Measurements from ENCODE around the gene RFX3.

Gene RFX3

DNA sequence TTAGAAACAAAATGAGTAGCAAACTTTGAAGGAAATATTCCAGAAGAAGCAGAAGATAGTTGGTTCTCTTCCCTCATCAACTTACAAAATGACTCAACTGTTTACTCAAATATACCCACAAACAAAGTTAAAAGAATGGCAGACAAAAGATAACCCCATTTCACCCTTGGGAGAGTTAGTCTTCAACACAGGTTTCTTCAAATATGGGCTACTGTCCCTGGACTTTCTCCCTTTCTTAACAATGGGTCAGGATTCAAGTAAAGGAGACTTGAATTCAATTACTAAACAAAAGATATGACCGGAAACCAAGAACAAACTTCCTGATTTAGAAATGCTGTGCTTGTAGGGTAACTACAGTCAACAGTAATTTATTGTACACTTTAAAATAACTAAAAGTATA is 14.2 kb downstream of the RFX3 start:
- Histone ChIP-seq H3K4me1 (ENCODE audit: control insufficient read depth, insufficient read depth, low read length) (peaks cover 6% of the 10 kb centered on the region), H3K27me3 (ENCODE audit: control insufficient read depth, insufficient read depth, low read length) (no peaks in the 10 kb centered on the region), H3K4me3 (ENCODE audit: low read depth, low read length) (no peak overlapping the region), H3K36me3 (ENCODE audit: control insufficient read depth, insufficient read depth, low read length) (no peaks in the 10 kb centered on the region), H3K9me3 (ENCODE audit: control insufficient read depth, insufficient read depth, low read length) (no peaks in the 10 kb centered on the region), H3K9ac (ENCODE audit: low read depth, low read length) (no peak overlapping the region)

DNA sequence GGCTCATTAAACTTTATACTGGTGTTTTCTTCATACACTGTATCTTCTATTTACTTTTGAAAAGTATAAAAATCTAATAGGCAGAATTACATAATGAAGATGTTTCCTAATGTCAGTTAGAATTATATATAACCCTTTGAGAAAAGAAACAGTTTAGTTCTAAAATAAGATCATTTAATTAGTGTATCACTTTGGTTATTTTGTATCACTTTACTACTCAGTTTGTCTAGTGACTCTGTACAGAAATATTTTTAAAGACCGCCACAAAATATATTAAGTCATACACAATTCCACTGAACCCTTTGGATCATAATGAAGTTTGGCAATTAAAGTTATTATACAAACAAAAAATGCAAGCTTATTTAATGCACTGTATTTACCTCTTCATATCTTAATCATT is 15.0 kb downstream of the RFX3 start:
- Histone ChIP-seq H3K27me3 (ENCODE audit: control insufficient read depth, insufficient read depth, low read length) (no peaks in the 10 kb centered on the region), H3K4me3 (ENCODE audit: low read depth, low read length) (no peak overlapping the region), H3K9ac (ENCODE audit: low read depth, low read length) (no peak overlapping the region), H3K4me1 (ENCODE audit: control insufficient read depth, insufficient read depth, low read length) (peaks cover 8% of the 10 kb centered on the region), H3K9me3 (ENCODE audit: control insufficient read depth, insufficient read depth, low read length) (no peaks in the 10 kb centered on the region), H3K36me3 (ENCODE audit: control insufficient read depth, insufficient read depth, low read length) (no peaks in the 10 kb centered on the region)

DNA sequence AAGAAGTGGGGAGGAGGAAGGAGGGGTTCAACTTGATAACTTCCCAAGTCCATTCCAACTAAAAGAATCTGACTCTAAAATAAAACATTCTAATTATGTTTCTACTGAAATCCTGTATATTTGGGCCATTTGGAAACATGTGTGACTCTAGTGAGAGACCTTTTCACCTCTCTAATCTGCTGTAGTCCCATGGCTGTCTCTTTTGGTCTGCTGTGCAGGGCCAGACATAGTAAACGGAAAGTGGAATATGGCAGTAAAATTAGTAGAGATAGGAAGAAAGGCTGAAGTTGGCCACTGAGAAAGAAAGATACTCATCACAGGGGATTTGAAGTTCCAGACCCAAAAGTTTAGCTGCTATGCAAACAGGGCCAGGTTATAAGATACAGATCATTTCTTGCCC is 15.9 kb downstream of the RFX3 start:
- Histone ChIP-seq H3K4me3 (ENCODE audit: low read depth, low read length) (no peak overlapping the region), H3K9ac (ENCODE audit: low read depth, low read length) (no peak overlapping the region), H3K27me3 (ENCODE audit: control insufficient read depth, insufficient read depth, low read length) (no peaks in the 10 kb centered on the region), H3K4me1 (ENCODE audit: control insufficient read depth, insufficient read depth, low read length) (peaks cover 12% of the 10 kb centered on the region), H3K9me3 (ENCODE audit: control insufficient read depth, insufficient read depth, low read length) (no peaks in the 10 kb centered on the region), H3K36me3 (ENCODE audit: control insufficient read depth, insufficient read depth, low read length) (no peaks in the 10 kb centered on the region)

- peaks cover 12% of the 10 kb centered on the region for H3K4me1 ChIP-seq (ENCODE audit: control insufficient read depth, insufficient read depth, low read length)
- H3K4me3 ChIP-seq (ENCODE audit: low read depth, low read length) = no peak overlapping the region
- no peaks in the 10 kb centered on the region for H3K36me3 ChIP-seq (ENCODE audit: control insufficient read depth, insufficient read depth, low read length)
- H3K27me3 ChIP-seq (ENCODE audit: control insufficient read depth, insufficient read depth, low read length) = no peaks in the 10 kb centered on the region
- no peaks in the 10 kb centered on the region for H3K9me3 ChIP-seq (ENCODE audit: control insufficient read depth, insufficient read depth, low read length)
- no peak overlapping the region for H3K9ac ChIP-seq (ENCODE audit: low read depth, low read length)
Measured at GRCh38 chr9:3508521-3509291, 17.1 kb downstream of the RFX3 start.

GRCh38 chr9:3508078-3508431 is 17.7 kb downstream of the RFX3 start:
- Histone ChIP-seq H3K27me3 (ENCODE audit: control insufficient read depth, insufficient read depth, low read length) (no peaks in the 10 kb centered on the region), H3K4me1 (ENCODE audit: control insufficient read depth, insufficient read depth, low read length) (peaks cover 12% of the 10 kb centered on the region), H3K36me3 (ENCODE audit: control insufficient read depth, insufficient read depth, low read length) (no peaks in the 10 kb centered on the region), H3K9me3 (ENCODE audit: control insufficient read depth, insufficient read depth, low read length) (no peaks in the 10 kb centered on the region), H3K4me3 (ENCODE audit: low read depth, low read length) (no peak overlapping the region), H3K9ac (ENCODE audit: low read depth, low read length) (no peak overlapping the region)

GRCh38 chr9:3507395-3508077 is 18.3 kb downstream of the RFX3 start:
- Histone ChIP-seq H3K27me3 (ENCODE audit: control insufficient read depth, insufficient read depth, low read length) (no peaks in the 10 kb centered on the region), H3K4me3 (ENCODE audit: low read depth, low read length) (no peak overlapping the region), H3K9ac (ENCODE audit: low read depth, low read length) (no peak overlapping the region), H3K9me3 (ENCODE audit: control insufficient read depth, insufficient read depth, low read length) (no peaks in the 10 kb centered on the region), H3K4me1 (ENCODE audit: control insufficient read depth, insufficient read depth, low read length) (peaks cover 12% of the 10 kb centered on the region), H3K36me3 (ENCODE audit: control insufficient read depth, insufficient read depth, low read length) (no peaks in the 10 kb centered on the region)

DNA sequence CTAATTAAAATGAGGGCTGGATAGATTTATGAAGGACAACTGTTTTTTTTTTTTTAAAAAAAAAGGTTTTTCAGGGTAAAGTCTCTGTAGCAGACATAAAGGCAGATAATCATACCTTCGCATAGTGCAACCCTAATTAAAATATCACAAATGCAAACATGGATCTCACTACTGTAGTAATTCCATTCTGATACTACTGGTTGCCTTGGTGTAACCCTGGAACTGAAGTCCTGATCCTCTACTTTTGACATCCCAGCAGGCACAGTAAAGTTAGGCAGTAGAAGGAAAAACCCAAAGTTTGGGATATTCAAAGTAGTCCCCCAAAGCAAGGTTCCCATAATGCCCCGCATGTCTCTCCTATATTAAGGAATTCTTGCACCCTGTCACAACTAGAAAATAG is 19.6 kb downstream of the RFX3 start:
- no peak overlapping the region for H3K4me3 ChIP-seq (ENCODE audit: low read depth, low read length)
- no peaks in the 10 kb centered on the region for H3K27me3 ChIP-seq (ENCODE audit: control insufficient read depth, insufficient read depth, low read length)
- no peak overlapping the region for H3K9ac ChIP-seq (ENCODE audit: low read depth, low read length)
- no peaks in the 10 kb centered on the region for H3K36me3 ChIP-seq (ENCODE audit: control insufficient read depth, insufficient read depth, low read length)
- H3K4me1 ChIP-seq (ENCODE audit: control insufficient read depth, insufficient read depth, low read length) = peaks cover 6% of the 10 kb centered on the region
- no peaks in the 10 kb centered on the region for H3K9me3 ChIP-seq (ENCODE audit: control insufficient read depth, insufficient read depth, low read length)

- H3K9me3 ChIP-seq (ENCODE audit: control insufficient read depth, insufficient read depth, low read length) = no peaks in the 10 kb centered on the region
- no peak overlapping the region for H3K4me3 ChIP-seq (ENCODE audit: low read depth, low read length)
- peaks cover 15% of the 10 kb centered on the region for H3K4me1 ChIP-seq (ENCODE audit: control insufficient read depth, insufficient read depth, low read length)
- H3K36me3 ChIP-seq (ENCODE audit: control insufficient read depth, insufficient read depth, low read length) = no peaks in the 10 kb centered on the region
- no peak overlapping the region for H3K9ac ChIP-seq (ENCODE audit: low read depth, low read length)
- no peaks in the 10 kb centered on the region for H3K27me3 ChIP-seq (ENCODE audit: control insufficient read depth, insufficient read depth, low read length)
Measured at GRCh38 chr9:3502560-3503398, 23.0 kb downstream of the RFX3 start.

- H3K4me3 ChIP-seq (ENCODE audit: low read depth, low read length) = no peak overlapping the region
- peaks cover 9% of the 10 kb centered on the region for H3K4me1 ChIP-seq (ENCODE audit: control insufficient read depth, insufficient read depth, low read length)
- H3K9me3 ChIP-seq (ENCODE audit: control insufficient read depth, insufficient read depth, low read length) = no peaks in the 10 kb centered on the region
- no peaks in the 10 kb centered on the region for H3K27me3 ChIP-seq (ENCODE audit: control insufficient read depth, insufficient read depth, low read length)
- H3K36me3 ChIP-seq (ENCODE audit: control insufficient read depth, insufficient read depth, low read length) = no peaks in the 10 kb centered on the region
- no peak overlapping the region for H3K9ac ChIP-seq (ENCODE audit: low read depth, low read length)
Measured at GRCh38 chr9:3500044-3500443, 25.8 kb downstream of the RFX3 start.

DNA sequence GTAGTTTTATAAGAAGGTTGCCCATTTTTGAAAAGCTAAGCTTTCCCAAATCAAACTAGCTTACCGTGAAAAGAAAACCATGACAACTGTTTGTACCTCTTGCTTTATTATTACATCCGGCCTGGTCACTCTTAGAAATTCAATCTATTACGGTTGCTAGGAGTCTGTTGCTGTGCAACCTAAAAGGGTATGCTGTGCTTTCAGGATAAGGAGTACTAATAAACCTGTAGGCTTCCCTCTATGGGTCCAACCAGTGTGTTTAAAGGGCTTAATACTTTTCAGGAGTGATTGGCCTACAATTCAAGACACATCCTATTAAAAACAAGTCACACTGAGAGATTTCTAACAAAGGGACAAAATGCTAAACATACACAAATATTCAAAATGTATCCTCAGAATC is 27.1 kb downstream of the RFX3 start:
- H3K4me1 ChIP-seq (ENCODE audit: control insufficient read depth, insufficient read depth, low read length) = peaks cover 9% of the 10 kb centered on the region
- H3K9ac ChIP-seq (ENCODE audit: low read depth, low read length) = no peak overlapping the region

DNA sequence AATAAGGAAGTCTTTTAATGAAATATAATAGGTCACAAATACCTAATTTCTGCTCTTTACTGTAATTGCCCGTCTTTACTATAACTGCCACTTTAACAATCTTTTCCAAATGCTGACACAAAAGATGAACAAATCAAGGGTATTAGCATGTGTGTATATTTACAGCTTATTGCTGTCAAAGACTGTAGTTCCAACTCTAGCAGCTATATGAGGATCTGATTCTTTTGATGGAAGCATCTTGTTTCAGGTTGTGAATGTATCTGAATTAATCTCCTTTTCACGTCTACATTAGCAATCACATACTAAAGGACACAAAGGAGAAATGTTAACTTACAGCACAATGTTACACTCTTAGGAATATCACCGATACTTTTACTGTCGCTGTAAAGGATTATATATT is 27.9 kb downstream of the RFX3 start:
- Histone ChIP-seq H3K4me3 (ENCODE audit: low read depth, low read length) (no peak overlapping the region), H3K36me3 (ENCODE audit: control insufficient read depth, insufficient read depth, low read length) (no peaks in the 10 kb centered on the region), H3K9ac (ENCODE audit: low read depth, low read length) (no peak overlapping the region), H3K27me3 (ENCODE audit: control insufficient read depth, insufficient read depth, low read length) (no peaks in the 10 kb centered on the region), H3K4me1 (ENCODE audit: control insufficient read depth, insufficient read depth, low read length) (peaks cover 9% of the 10 kb centered on the region), H3K9me3 (ENCODE audit: control insufficient read depth, insufficient read depth, low read length) (no peaks in the 10 kb centered on the region)

More for the DNA sequence above, 27.1 kb downstream of the RFX3 start:
- no peaks in the 10 kb centered on the region for H3K9me3 ChIP-seq (ENCODE audit: control insufficient read depth, insufficient read depth, low read length)
- no peak overlapping the region for H3K4me3 ChIP-seq (ENCODE audit: low read depth, low read length)
- H3K36me3 ChIP-seq (ENCODE audit: control insufficient read depth, insufficient read depth, low read length) = no peaks in the 10 kb centered on the region
- H3K27me3 ChIP-seq (ENCODE audit: control insufficient read depth, insufficient read depth, low read length) = no peaks in the 10 kb centered on the region
